NT2/D1 (cell line): Measurements from ENCODE around the gene CDC40.

Source experiments
- SUZ12 ChIP-seq: IDR thresholded peaks from 2 replicates; pipeline ENCODE4 v1.6.1; 2011; ENCODE audit not compliant: insufficient read length, insufficient read depth; ENCODE audit errors: extremely low read depth
- YY1 ChIP-seq: IDR thresholded peaks from 2 replicates; pipeline ENCODE4 v1.6.1; 2011; ENCODE audit not compliant: insufficient read length, insufficient read depth
- ZNF274 ChIP-seq: IDR thresholded peaks from 2 replicates; pipeline ENCODE4 v1.6.1; 2011; ENCODE audit warnings: mild to moderate bottlenecking, low read depth, low read length

DNA sequence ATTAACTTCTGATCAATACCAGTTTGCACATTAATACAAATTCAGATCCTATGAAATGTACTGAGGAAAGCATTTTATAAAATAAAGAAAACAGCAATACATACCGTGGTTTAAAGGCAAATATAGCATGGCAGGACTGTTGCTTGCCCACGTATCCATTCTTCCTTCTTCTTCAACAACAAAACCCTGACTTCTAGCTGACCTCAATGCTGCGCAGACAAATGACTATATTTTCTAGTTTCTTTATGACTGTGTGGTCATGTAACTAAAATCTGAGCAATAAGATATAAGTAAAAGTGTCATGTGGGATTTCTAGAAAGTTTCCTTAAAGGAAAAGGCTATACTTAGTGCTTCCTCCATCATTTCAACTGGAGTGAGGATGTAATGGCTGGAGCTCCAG, 85.0 kb downstream of the CDC40 start:
- TF ChIP-seq YY1 (no peak), ZNF274 (no peak), SUZ12 (no peak)
